K562 (cell line): Measurements from ENCODE around the gene ADAT3. TPM values are rescaled to one million over a fixed set of nuclear protein-coding genes. Genes with fewer than 3 reads are reported as not detected.

Experiments
- ATAC-seq: fragments of 200-7000 bp; cut with Tn5 transposase; 3 replicates; pipeline ENCODE4 v1.9.1; 2020; ENCODE audit warnings: moderate library complexity
- BruUV-seq: library from RNA; stranded (reverse); fragments of 400-500 nt; replicated peaks from 2 replicates; lab custom pipeline; 2021; lab: Mats Ljungman, UMichigan
- CTCF ChIA-PET: fragments of 300-600 bp; formaldehyde crosslinking; extraction: SDS; loops from one replicate; lab custom pipeline; 2021; ENCODE audit warnings: low intra/inter-chr PET ratio; lab: Yijun Ruan, JAX
- POLR2A ChIA-PET: fragments of 300-600, 350-650 bp; sonication (Branson Sonifier 250); formaldehyde crosslinking; extraction: SDS; loops from one replicate; lab custom pipeline; 2021; ENCODE audit warnings: antibody characterized with exemption, inconsistent platforms; lab: Yijun Ruan, JAX
- DNase-seq, 4 experiments: peaks; one replicate each; pipeline versions ENCODE4 v3.0.0 to v3.0.0-alpha.2; 2011 to 2018; ENCODE audit warnings: low spot score in 3 of 4, mixed read lengths in 3 of 4; ENCODE audit errors: extremely low read depth in 1 of 4
- FAIRE-seq: peaks from 2 replicates; lab custom pipeline; 2011; peaks lifted over from hg19 to GRCh38; lab: Jason Lieb, UNC
- H2AFZ ChIP-seq: 2 replicates; pipeline ENCODE4 v1.6.0; 2011; ENCODE audit warnings: low read depth, low read length, control low read depth, inconsistent platforms
- H3K27ac ChIP-seq: fragments of 200-600 bp; 3 replicates; pipeline ENCODE4 v1.8.0; 2011; ENCODE audit warnings: low read depth, mild to moderate bottlenecking, control low read depth, inconsistent platforms, low read length, moderate library complexity, mixed read lengths; ENCODE audit errors: extremely low read depth
- H3K27me3 ChIP-seq, 2 experiments: fragments of 300-600 bp in 1 of 2; 2 replicates in 1 of 2; 3 replicates in 1 of 2; pipeline versions ENCODE4 v1.6.0 to v1.8.0; 2011; ENCODE audit warnings: inconsistent platforms in 2 of 2, low read length in 2 of 2, mild to moderate bottlenecking in 1 of 2, mixed read lengths in 1 of 2, moderate library complexity in 1 of 2; ENCODE audit not compliant: control insufficient read depth in 2 of 2, insufficient read depth in 2 of 2
- H3K36me3 ChIP-seq: fragments of 300-600 bp; 3 replicates; pipeline ENCODE4 v1.8.0; 2011; ENCODE audit warnings: mild to moderate bottlenecking, low read length, inconsistent platforms; ENCODE audit not compliant: control insufficient read depth, insufficient read depth
- H3K4me1 ChIP-seq, 2 experiments: fragments of 200-600 bp in 1 of 2; replicated peaks in 1 of 2; 2 replicates in 1 of 2; 3 replicates in 1 of 2; pipeline versions ENCODE4 v1.5.1 to v1.8.0; 2011; ENCODE audit warnings: inconsistent platforms in 2 of 2, low read length in 2 of 2, mild to moderate bottlenecking in 1 of 2, mixed read lengths in 1 of 2, moderate library complexity in 1 of 2; ENCODE audit not compliant: control insufficient read depth in 2 of 2, insufficient read depth in 2 of 2
- H3K4me2 ChIP-seq: 2 replicates; pipeline ENCODE4 v1.6.1; 2011; ENCODE audit warnings: low read length, control low read depth, inconsistent platforms, mixed read lengths; ENCODE audit not compliant: insufficient read depth
- H3K4me3 ChIP-seq: fragments of 200-600 bp; sonication (generic), shearing (Covaris generic); 2 replicates; pipeline ENCODE4 v1.5.1; 2016; ENCODE audit warnings: control low read depth, inconsistent platforms
- H3K79me2 ChIP-seq: fragments of 200-600 bp; 3 replicates; pipeline ENCODE4 v1.8.0; 2011; ENCODE audit warnings: low read length, inconsistent platforms; ENCODE audit not compliant: control insufficient read depth, insufficient read depth
- H3K9ac ChIP-seq, 2 experiments: 2 replicates each; pipeline versions ENCODE4 v1.6.0 to v1.6.1; 2011; ENCODE audit warnings: low read depth in 2 of 2, low read length in 2 of 2, control low read depth in 1 of 2, inconsistent platforms in 1 of 2, mild to moderate bottlenecking in 1 of 2, mixed read lengths in 1 of 2; ENCODE audit not compliant: insufficient read depth in 1 of 2
- H3K9me1 ChIP-seq: one replicate; pipeline ENCODE4 v1.6.0; 2011; ENCODE audit warnings: inconsistent platforms, mild to moderate bottlenecking, low read length, moderate library complexity; ENCODE audit not compliant: control insufficient read depth, insufficient read depth
- H3K9me3 ChIP-seq: replicated peaks from 2 replicates; pipeline ENCODE4 v1.5.1; 2011; ENCODE audit warnings: low read depth, low read length, inconsistent platforms; ENCODE audit not compliant: control insufficient read depth, insufficient read depth
- H4K20me1 ChIP-seq: replicated peaks from 2 replicates; pipeline ENCODE4 v1.6.1; 2011; ENCODE audit warnings: low read length, inconsistent platforms, mixed read lengths; ENCODE audit not compliant: control insufficient read depth, insufficient read depth
- ARID3A ChIP-seq: IDR thresholded peaks from 2 replicates; pipeline ENCODE4 v1.6.1; 2012; ENCODE audit warnings: low read depth, low read length, improper control_type of control experiment, borderline replicate concordance
- EWSR1 ChIP-seq: fragments of 450-650 bp; IDR thresholded peaks from 2 replicates; pipeline ENCODE4 v1.6.1; 2018; ENCODE audit warnings: borderline replicate concordance, mild to moderate bottlenecking, low read depth, moderate library complexity; ENCODE audit not compliant: partially characterized antibody
- FOXJ2 ChIP-seq: fragments of 200-800 bp; sonication (Bioruptor generic); IDR thresholded peaks from 2 replicates; pipeline ENCODE4 v1.6.1; 2016; ENCODE audit warnings: missing genetic modification characterization, missing compliant biosample characterization
- HDAC8 ChIP-seq: fragments of 450-650 bp; IDR thresholded peaks from 2 replicates; pipeline ENCODE4 v1.6.1; 2016; ENCODE audit warnings: mild to moderate bottlenecking, missing genetic modification characterization, moderate library complexity, missing compliant biosample characterization
- MCM7 ChIP-seq, 2 experiments: fragments of 450-650 bp; IDR thresholded peaks; 2 replicates each; pipeline ENCODE4 v1.6.1; 2016 to 2018
- MLX ChIP-seq, 2 experiments: fragments of 450-650 bp in 1 of 2; sonication (generic) in 1 of 2; formaldehyde crosslinking; conservative IDR thresholded peaks; 2 replicates each; pipeline versions ENCODE4 v1.4.0 to v1.8.1; 2020 to 2022; ENCODE audit warnings: mild to moderate bottlenecking in 1 of 2, missing genetic modification reagents in 1 of 2
- NFIC ChIP-seq: fragments of 450-650 bp; IDR thresholded peaks from 2 replicates; pipeline ENCODE4 v1.6.1; 2017; ENCODE audit warnings: mild to moderate bottlenecking, inconsistent platforms
- POLR2G ChIP-seq: fragments of 200-400 bp; formaldehyde crosslinking; IDR thresholded peaks from 2 replicates; pipeline ENCODE4 v1.6.1; 2017; ENCODE audit warnings: low read depth, mild to moderate bottlenecking, antibody characterized with exemption, low read length, moderate library complexity
- SAFB2 ChIP-seq: fragments of 200-400 bp; formaldehyde crosslinking; IDR thresholded peaks from 2 replicates; pipeline ENCODE4 v1.6.1; 2018; ENCODE audit warnings: borderline replicate concordance, low read length, low read depth, moderate library complexity; ENCODE audit not compliant: severe bottlenecking
- SMARCA5 ChIP-seq: fragments of 450-650 bp; IDR thresholded peaks from 2 replicates; pipeline ENCODE4 v1.6.1; 2016
- SMARCB1 ChIP-seq: IDR thresholded peaks from 2 replicates; pipeline ENCODE4 v1.6.1; 2011; ENCODE audit warnings: improper control_type of control experiment, low read depth; ENCODE audit not compliant: insufficient read length
- ZNF717 ChIP-seq: fragments of 250-450 bp; sonication (Bioruptor Pico); IDR thresholded peaks from 2 replicates; pipeline ENCODE4 v1.5.0; 2021
- WGBS: fragments of 100-300 bp; shearing (Covaris generic); methylation state at CpG from one replicate; pipeline ENCODE4 v1.1.6; 2016; ENCODE audit warnings: low coverage, mixed read lengths; ENCODE audit not compliant: insufficient coverage; ENCODE audit errors: missing lambda C conversion rate; 5-methylcytosine and 5-hydroxymethylcytosine counted together
- in situ Hi-C: fragments of 300-500 bp; cut with MboI; formaldehyde crosslinking; loops from 4 replicates; pipeline ENCODE4 v1.15.0; 2018; ENCODE audit warnings: inconsistent platforms, mixed read lengths
- intact Hi-C: fragments of 100-400 bp; cut with micrococcal nuclease; formaldehyde crosslinking; loops from 2 replicates; pipeline ENCODE4 v1.14.2; 2022
- polyA plus RNA-seq, 8 experiments: library from polyadenylated mRNA; depleted of rRNA in 4 of 8; stranded (reverse) in 5 of 8; unstranded in 3 of 8; fragments of >200 nt; fragmentation: Nextera tagmentation in 2 of 8; fragmentation: Illumina TruSeq in 1 of 8; extraction: Ambion mirVana in 2 of 8; extraction: Trizol in 1 of 8; gene quantifications; 2 replicates each; pipeline versions ENCODE4 v1.2.1 to v1.2.3, GENCODE V29; 2011 to 2014; ENCODE audit warnings: inconsistent platforms in 1 of 8, missing spikeins in 1 of 8
- total RNA-seq, 7 experiments: library from RNA; depleted of rRNA in 6 of 7; stranded (reverse); fragments of >200 nt in 6 of 7; fragmentation: Illumina TruSeq in 2 of 7; extraction: Trizol in 2 of 7; gene quantifications; 2 replicates each; pipeline versions ENCODE4 v1.2.1 to v1.2.3, GENCODE V29; 2011 to 2021; ENCODE audit warnings: low replicate concordance in 1 of 7

The ADAT3 gene
- total and polyA plus RNA-seq, 9 of the 15 experiments (the other 6 are each of a cell fraction or from before 2014, with no cell fraction given): 0.67 to 15.6 (median 7.8) TPM; not detected in 4

DNA sequence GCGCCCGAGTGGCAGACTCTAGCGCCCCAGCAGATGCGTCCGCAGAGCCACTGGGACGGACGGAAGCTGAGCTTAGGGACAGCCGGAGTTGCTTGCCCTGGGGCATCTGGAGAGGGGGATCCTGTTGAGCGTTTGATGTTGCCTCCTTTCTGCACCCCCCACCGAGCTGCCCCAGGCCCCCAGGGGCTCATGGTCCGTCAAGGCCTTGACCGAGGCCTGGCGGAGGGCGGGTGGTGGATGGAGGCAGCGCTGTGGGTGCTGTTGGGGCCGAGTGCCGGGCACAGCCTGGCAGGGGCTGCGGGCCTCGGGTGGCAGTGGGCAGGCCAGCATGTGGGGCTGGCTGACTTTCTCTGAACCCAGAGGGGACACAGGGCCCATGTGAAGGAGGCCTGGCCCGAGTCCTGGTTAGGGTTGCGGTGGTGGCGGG is 38.5 kb downstream of the ADAT3 start:
- peaks cover 80% of the 10 kb centered on the region for H3K79me2 ChIP-seq
- H3K27me3 ChIP-seq: no peaks in the 10 kb centered on the region
- ChIA-PET POLR2A (interaction anchor here (0.6 kb wide), 2 partner anchors 8 to 13 kb away, joined by 3 read pairs; no protein-coding TSS in a partner anchor), CTCF (no interaction called here)
- no peak overlapping the region for H3K4me2 ChIP-seq
- ATAC-seq (no peak), FAIRE-seq (no peak), DNase-seq (no peak)
- peaks cover 18 to 75% of the 10 kb centered on the region in 2 experiments for H3K4me1 ChIP-seq
- H3K27ac ChIP-seq: no peak overlapping the region
- intact Hi-C loops: no loop called here
- H3K9me1 ChIP-seq: peaks cover 5% of the 10 kb centered on the region
- WGBS: 89% methylated on average over 15 of the region's 22 CpGs
- in situ Hi-C loops: no loop called here
- no TSS peak for BruUV-seq
- peaks cover 22% of the 10 kb centered on the region; the same call in 1 of the 3 replicates for H3K36me3 ChIP-seq
- peaks cover 38% of the 10 kb centered on the region for H4K20me1 ChIP-seq
- peak overlapping the region in 1 of 2 experiments; percentile 84; a peak in 3 of 4 replicates for H3K9ac ChIP-seq
- TF ChIP-seq SAFB2 (no peak), POLR2G (0 out of 2 replicates have a peak, but pooled peaks have one; percentile 12)
- H3K9me3 ChIP-seq: no peaks in the 10 kb centered on the region
- H2AFZ ChIP-seq: no peak overlapping the region
- H3K4me3 ChIP-seq: peak overlapping the region; percentile 91; the same call in 1 of the 2 replicates

- no peaks in the 10 kb centered on the region for H3K9me3 ChIP-seq
- ChIA-PET POLR2A (interaction anchor here (0.7 to 1.1 kb wide), 2 partner anchors 10 to 167 kb away, joined by 3 read pairs; no protein-coding TSS in a partner anchor), CTCF (no interaction called here)
- peak overlapping the region in 1 of 2 experiments; percentile 84; a peak in 2 of 4 replicates for H3K9ac ChIP-seq
- no peak overlapping the region for H3K27ac ChIP-seq
- H3K9me1 ChIP-seq: peaks cover 5% of the 10 kb centered on the region
- no peak overlapping the region for H3K4me3 ChIP-seq
- no TSS peak for BruUV-seq
- H4K20me1 ChIP-seq: peaks cover 38% of the 10 kb centered on the region
- WGBS: 71% methylated on average over 31 of the region's 42 CpGs
- ATAC-seq (no peak), FAIRE-seq (no peak), DNase-seq (no peak)
- no peak overlapping the region for H3K4me2 ChIP-seq
- intact Hi-C loops: no loop called here
- H3K36me3 ChIP-seq: peaks cover 28% of the 10 kb centered on the region; the same call in 1 of the 3 replicates
- peaks cover 18 to 73% of the 10 kb centered on the region in 2 experiments for H3K4me1 ChIP-seq
- no peak overlapping the region for H2AFZ ChIP-seq
- no peaks in the 10 kb centered on the region for H3K27me3 ChIP-seq
- peaks cover 86% of the 10 kb centered on the region for H3K79me2 ChIP-seq
- in situ Hi-C loops: no loop called here
- TF ChIP-seq FOXJ2 (tag): no peak
- TF ChIP-seq ZNF717 (CRISPR knock-in tag): no peak
- TF ChIP-seq SMARCA5: 0 out of 2 replicates have a peak, but pooled peaks have one; percentile 24
- no peak for TF ChIP-seq NFIC
- no peak for TF ChIP-seq MCM7 (IDR thresholded peaks at IDR 0.05)
- no peak for TF ChIP-seq ARID3A
- TF ChIP-seq HDAC8 (tag): no peak
- no peak for TF ChIP-seq EWSR1
- no peak for TF ChIP-seq SMARCB1
- TF ChIP-seq MLX (CRISPR knock-in tag; conservative IDR thresholded peaks at IDR 0.05): no peak
Measured at GRCh38 chr19:1944088-1944915, 39.1 kb downstream of the ADAT3 start.
